HG02571 (cell line): ENCODE data around the gene SPATC1L.

ENCODE experiments used
- ATAC-seq: cut with Tn5 transposase; IDR thresholded peaks from one replicate; pipeline ENCODE4 v1.9.1; 2021; ENCODE audit warnings: mild to moderate bottlenecking, moderate library complexity; ENCODE audit not compliant: unreplicated experiment

Gene SPATC1L

GRCh38 chr21:46122758-46123683 lies 61.2 kb downstream of the SPATC1L start:
- ATAC-seq, result no peak

GRCh38 chr21:46122237-46122671 lies 62.0 kb downstream of the SPATC1L start:
- ATAC-seq, result no peak

- no peak for ATAC-seq
These were observed 62.7 kb downstream of the SPATC1L start for GRCh38 chr21:46121286-46122221.

- no peak for ATAC-seq
These were observed 63.7 kb downstream of the SPATC1L start for GRCh38 chr21:46120301-46121285.

GRCh38 chr21:46119637-46120271 lies 64.5 kb downstream of the SPATC1L start:
- no peak for ATAC-seq

- no peak for ATAC-seq
These were observed 65.1 kb downstream of the SPATC1L start for GRCh38 chr21:46119144-46119636.

- no peak for ATAC-seq
These were observed 65.7 kb downstream of the SPATC1L start for GRCh38 chr21:46118316-46119143.

GRCh38 chr21:46117586-46118315 lies 66.5 kb downstream of the SPATC1L start:
- ATAC-seq, result no peak

GRCh38 chr21:46116776-46117585 lies 67.3 kb downstream of the SPATC1L start:
- ATAC-seq, result no peak

GRCh38 chr21:46116189-46116775 lies 68.0 kb downstream of the SPATC1L start:
- no peak for ATAC-seq

GRCh38 chr21:46115441-46116188 lies 68.6 kb downstream of the SPATC1L start:
- ATAC-seq, result no peak

- no peak for ATAC-seq
These were observed 69.3 kb downstream of the SPATC1L start for GRCh38 chr21:46114963-46115362.

GRCh38 chr21:46113497-46114176 lies 70.6 kb downstream of the SPATC1L start:
- ATAC-seq, result no peak

GRCh38 chr21:46112725-46113215 lies 71.5 kb downstream of the SPATC1L start:
- no peak for ATAC-seq
